AG09309 (cell line): Measurements from ENCODE around the gene SLC1A7.

ENCODE experiments used
- DNase-seq: peaks from one replicate; pipeline ENCODE4 v3.0.0-alpha.2; 2010; ENCODE audit warnings: low read depth
- H3K4me3 ChIP-seq: 2 replicates; pipeline ENCODE4 v1.5.1; 2011; ENCODE audit warnings: mild to moderate bottlenecking, low read depth, low read length, moderate library complexity; ENCODE audit not compliant: control insufficient read depth
- CTCF ChIP-seq: IDR thresholded peaks from 2 replicates; pipeline ENCODE4 v1.5.1; 2011; ENCODE audit warnings: mild to moderate bottlenecking, low read depth, low read length, inconsistent platforms; ENCODE audit not compliant: insufficient read depth, control insufficient read depth; ENCODE audit errors: missing control alignments

The SLC1A7 gene

GRCh38 chr1:53154859-53155438 lies 12.5 kb upstream of the SLC1A7 start:
- no peak overlapping the region for H3K4me3 ChIP-seq
- TF ChIP-seq CTCF, result no peak
- no peak for DNase-seq

DNA sequence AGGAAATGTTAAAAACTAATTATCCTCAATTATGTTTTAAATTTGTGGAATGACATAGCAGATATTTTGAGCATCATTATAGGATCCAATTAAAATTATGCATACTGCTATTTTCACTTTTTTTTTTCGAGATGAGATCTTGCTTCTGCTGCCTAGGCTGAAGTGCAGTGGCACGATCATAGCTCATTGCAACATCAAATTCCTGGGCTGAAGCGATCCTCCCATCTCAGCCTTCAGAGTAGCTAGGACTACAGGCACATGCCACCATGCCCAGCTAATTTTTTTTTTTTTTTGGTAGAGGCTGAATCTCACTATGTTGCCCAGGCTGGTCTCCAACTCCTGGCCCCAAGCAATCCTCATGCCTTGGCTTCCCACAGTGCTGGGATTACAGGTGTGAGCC lies 11.3 kb upstream of the SLC1A7 start:
- H3K4me3 ChIP-seq, result no peak overlapping the region
- no peak for DNase-seq
- TF ChIP-seq CTCF, result no peak

DNA sequence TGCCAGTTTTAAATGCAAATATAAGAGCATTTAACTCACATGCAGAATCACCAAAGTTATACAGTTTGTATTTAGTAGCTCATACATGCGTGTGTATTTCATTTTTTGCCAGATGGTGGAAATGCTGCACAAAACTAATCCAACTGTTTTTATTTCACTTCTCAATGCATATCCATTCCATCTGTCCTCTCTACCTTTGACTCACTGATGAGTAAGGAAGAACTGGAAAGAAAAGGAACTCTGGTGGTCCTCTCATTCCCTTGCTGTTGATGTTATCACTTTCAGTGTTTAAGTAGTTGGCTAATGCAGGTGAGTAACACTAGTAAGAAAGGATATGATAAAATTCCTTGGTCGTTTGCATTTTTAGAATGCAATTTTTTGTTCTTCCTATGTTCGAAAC lies 5.7 kb upstream of the SLC1A7 start:
- no peak overlapping the region for H3K4me3 ChIP-seq
- no peak for DNase-seq
- no peak for TF ChIP-seq CTCF

GRCh38 chr1:53147174-53147573 lies 4.7 kb upstream of the SLC1A7 start:
- no peak overlapping the region for H3K4me3 ChIP-seq
- TF ChIP-seq CTCF, result no peak
- no peak for DNase-seq

- no peak overlapping the region for H3K4me3 ChIP-seq
- DNase-seq, result peak; percentile 98
- TF ChIP-seq CTCF, result no peak
Measured at GRCh38 chr1:53145942-53146708, 3.7 kb upstream of the SLC1A7 start.

GRCh38 chr1:53145619-53145941 lies 3.1 kb upstream of the SLC1A7 start:
- no peak overlapping the region for H3K4me3 ChIP-seq
- no peak for DNase-seq
- no peak for TF ChIP-seq CTCF

DNA sequence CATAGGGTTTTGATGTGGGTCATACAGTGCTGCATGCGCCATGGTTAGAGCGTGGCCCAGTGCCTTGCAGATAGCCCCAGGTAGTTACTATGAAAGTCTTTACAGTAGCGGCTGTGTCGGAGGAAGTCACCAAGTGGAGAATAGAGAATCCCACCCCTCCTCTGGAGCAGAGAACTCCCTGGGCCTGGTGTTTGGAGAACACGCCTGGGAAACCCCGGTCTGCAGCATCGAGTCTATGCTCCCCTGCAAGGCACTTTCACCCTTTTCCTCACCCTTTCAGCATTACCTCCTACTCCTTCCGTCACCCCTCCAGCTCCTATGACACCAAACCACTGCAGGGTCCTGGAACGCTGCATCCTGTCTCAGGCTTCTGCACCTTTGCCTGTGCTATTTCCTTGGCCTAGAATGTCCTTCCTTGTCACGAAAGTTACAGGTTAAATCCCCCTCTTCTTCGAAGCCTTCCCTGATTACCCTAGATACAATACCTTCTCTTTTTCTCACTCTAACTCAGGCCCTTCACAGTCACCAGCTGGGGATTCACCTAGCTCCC lies 2.7 kb upstream of the SLC1A7 start:
- no peak overlapping the region for H3K4me3 ChIP-seq
- TF ChIP-seq CTCF, result no peak
- DNase-seq, result no peak
